HUES64 (cell line): ENCODE measurements around the gene NETO1.

ENCODE experiments used
- H3K27ac ChIP-seq: 2 replicates; pipeline ENCODE4 v1.7.0; 2013; ENCODE audit warnings: low read depth, low read length, inconsistent platforms
- H3K27me3 ChIP-seq: 2 replicates; pipeline ENCODE4 v1.6.1; 2013; ENCODE audit warnings: mild to moderate bottlenecking, low read length; ENCODE audit not compliant: insufficient read depth
- H3K36me3 ChIP-seq: 2 replicates; pipeline ENCODE4 v1.6.1; 2013; ENCODE audit warnings: mild to moderate bottlenecking, low read length; ENCODE audit not compliant: insufficient read depth
- H3K4me1 ChIP-seq: 2 replicates; pipeline ENCODE4 v1.6.1; 2013; ENCODE audit warnings: mild to moderate bottlenecking, low read length, moderate library complexity; ENCODE audit not compliant: insufficient read depth
- H3K4me3 ChIP-seq: 2 replicates; pipeline ENCODE4 v1.5.1; 2013; ENCODE audit warnings: mild to moderate bottlenecking, low read length, moderate library complexity
- H3K9ac ChIP-seq: 2 replicates; pipeline ENCODE4 v1.6.1; 2013; ENCODE audit warnings: mild to moderate bottlenecking, low read depth, low read length
- H3K9me3 ChIP-seq: 2 replicates; pipeline ENCODE4 v1.6.1; 2013; ENCODE audit warnings: low read depth, low read length; ENCODE audit not compliant: insufficient read depth
- WGBS: fragments of 150-250, 120-280 bp; methylation state at CpG from one replicate; pipeline ENCODE4 v1.1.7; 2013; ENCODE audit warnings: missing lambda C conversion rate; 5-methylcytosine and 5-hydroxymethylcytosine counted together

Gene NETO1

DNA sequence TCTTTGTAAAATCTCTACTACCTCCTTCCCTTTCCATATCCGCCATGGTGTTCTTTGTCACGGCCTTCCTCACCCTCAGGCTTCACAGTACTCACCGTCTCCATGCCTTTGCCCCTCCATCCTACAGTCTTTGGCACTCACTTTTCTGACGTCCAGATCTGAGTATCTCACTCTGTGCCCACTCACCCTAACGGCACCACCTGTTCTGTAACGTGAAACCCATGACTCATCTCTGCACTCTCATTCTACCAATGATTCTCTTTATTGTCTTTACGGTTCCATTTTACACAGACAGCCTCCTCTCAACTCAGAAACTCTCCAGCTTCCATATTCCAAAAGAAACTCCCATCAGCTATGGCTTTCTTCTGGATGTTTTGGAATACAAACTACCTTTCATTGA is 56.7 kb downstream of the NETO1 start:
- Histone ChIP-seq H3K36me3 (no peaks in the 10 kb centered on the region), H3K4me1 (no peaks in the 10 kb centered on the region), H3K4me3 (no peak overlapping the region), H3K9ac (no peak overlapping the region), H3K27me3 (no peaks in the 10 kb centered on the region), H3K9me3 (no peaks in the 10 kb centered on the region), H3K27ac (no peak overlapping the region)
- WGBS: 83% methylated on average over 7 of the region's 7 CpGs

GRCh38 chr18:72808680-72809079 is 59.1 kb downstream of the NETO1 start:
- 93% methylated on average over 2 of the region's 2 CpGs for WGBS
- no peak overlapping the region for H3K4me3 ChIP-seq
- no peaks in the 10 kb centered on the region for H3K4me1 ChIP-seq
- H3K9me3 ChIP-seq: no peaks in the 10 kb centered on the region
- H3K36me3 ChIP-seq: no peaks in the 10 kb centered on the region
- H3K27me3 ChIP-seq: no peaks in the 10 kb centered on the region
- no peak overlapping the region for H3K27ac ChIP-seq
- H3K9ac ChIP-seq: no peak overlapping the region

DNA sequence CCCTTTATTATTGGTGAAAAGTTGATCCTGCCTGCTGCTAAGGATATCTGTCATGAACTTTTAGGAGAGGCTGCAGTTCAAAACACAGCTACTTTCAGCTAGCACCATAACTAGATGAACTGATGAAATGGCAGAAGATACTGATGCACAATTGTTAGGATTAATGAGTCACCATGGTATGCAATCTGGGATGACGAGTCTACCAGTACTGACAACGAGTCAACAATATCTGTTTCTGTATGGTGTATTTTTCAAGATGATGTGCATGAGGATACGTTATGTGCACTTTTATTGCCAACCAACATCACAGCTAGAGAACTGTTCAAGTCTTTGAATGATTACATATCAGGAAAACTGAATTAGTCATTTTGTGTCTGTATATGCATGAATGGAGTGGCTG is 68.7 kb downstream of the NETO1 start:
- WGBS: 96% methylated on average over 3 of the region's 3 CpGs
- H3K27ac ChIP-seq: no peak overlapping the region
- no peaks in the 10 kb centered on the region for H3K36me3 ChIP-seq

GRCh38 chr18:72783530-72783929 is 84.3 kb downstream of the NETO1 start:
- Histone ChIP-seq H3K4me1 (no peaks in the 10 kb centered on the region), H3K27me3 (no peaks in the 10 kb centered on the region), H3K9me3 (no peaks in the 10 kb centered on the region), H3K27ac (no peak overlapping the region), H3K4me3 (no peak overlapping the region), H3K36me3 (no peaks in the 10 kb centered on the region), H3K9ac (no peak overlapping the region)
- WGBS: 93% methylated on average over 9 of the region's 9 CpGs

More for the DNA sequence above, 68.7 kb downstream of the NETO1 start:
- Histone ChIP-seq H3K27me3 (no peaks in the 10 kb centered on the region), H3K4me1 (peaks cover 7% of the 10 kb centered on the region; the same call in 1 of the 2 replicates), H3K9me3 (no peaks in the 10 kb centered on the region), H3K9ac (no peak overlapping the region), H3K4me3 (no peak overlapping the region)

- H3K4me3 ChIP-seq: no peak overlapping the region
- no peaks in the 10 kb centered on the region for H3K4me1 ChIP-seq
- WGBS: 92% methylated on average over 2 of the region's 2 CpGs
- no peaks in the 10 kb centered on the region for H3K27me3 ChIP-seq
- no peak overlapping the region for H3K27ac ChIP-seq
- H3K9ac ChIP-seq: no peak overlapping the region
- no peaks in the 10 kb centered on the region for H3K9me3 ChIP-seq
- no peaks in the 10 kb centered on the region for H3K36me3 ChIP-seq
These were observed 92.9 kb downstream of the NETO1 start for GRCh38 chr18:72774914-72775313.

GRCh38 chr18:72772916-72773315 is 94.9 kb downstream of the NETO1 start:
- no peaks in the 10 kb centered on the region for H3K36me3 ChIP-seq
- no peak overlapping the region for H3K27ac ChIP-seq
- no peaks in the 10 kb centered on the region for H3K27me3 ChIP-seq
- no peak overlapping the region for H3K4me3 ChIP-seq
- H3K9me3 ChIP-seq: no peaks in the 10 kb centered on the region
- H3K9ac ChIP-seq: no peak overlapping the region
- no peaks in the 10 kb centered on the region for H3K4me1 ChIP-seq

- H3K36me3 ChIP-seq: no peaks in the 10 kb centered on the region
- H3K4me1 ChIP-seq: no peaks in the 10 kb centered on the region
- no peaks in the 10 kb centered on the region for H3K9me3 ChIP-seq
- H3K4me3 ChIP-seq: no peak overlapping the region
- no peaks in the 10 kb centered on the region for H3K27me3 ChIP-seq
- 88% methylated on average over 8 of the region's 8 CpGs for WGBS
- no peak overlapping the region for H3K27ac ChIP-seq
- H3K9ac ChIP-seq: no peak overlapping the region
These were observed 99.0 kb downstream of the NETO1 start for GRCh38 chr18:72768681-72769229.

DNA sequence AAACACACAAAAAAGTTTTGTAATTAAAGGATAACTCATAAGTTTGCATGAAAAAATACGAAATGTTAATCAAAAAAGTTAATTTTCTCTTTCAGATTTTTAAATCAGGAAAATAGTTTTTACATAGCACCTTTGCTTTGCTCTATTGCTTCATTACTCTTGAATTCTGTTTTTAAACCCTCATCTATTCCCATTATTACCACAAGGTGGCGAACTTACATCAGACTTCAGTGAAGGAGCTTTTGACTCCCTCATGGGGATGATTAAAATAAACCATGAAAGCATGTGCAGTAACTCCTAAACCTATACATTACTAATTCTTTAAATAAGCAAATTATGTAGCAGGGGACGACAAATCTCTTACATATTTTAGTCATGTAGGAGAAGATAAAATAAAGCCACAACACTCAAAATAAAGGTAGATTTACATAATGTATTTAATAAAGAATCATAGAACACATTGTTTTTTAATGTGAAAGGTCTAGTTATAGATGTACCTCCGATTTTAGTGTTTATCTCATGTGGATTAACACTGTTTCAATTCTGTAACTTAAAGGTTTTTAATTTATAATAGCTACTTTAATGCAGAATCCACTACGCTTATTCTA is 105.2 kb downstream of the NETO1 start:
- Histone ChIP-seq H3K4me3 (no peak overlapping the region), H3K9me3 (no peaks in the 10 kb centered on the region), H3K4me1 (no peaks in the 10 kb centered on the region), H3K27ac (no peak overlapping the region), H3K27me3 (no peaks in the 10 kb centered on the region), H3K9ac (no peak overlapping the region), H3K36me3 (no peaks in the 10 kb centered on the region)
- 0% methylated on average over 1 of the region's 5 CpGs for WGBS

DNA sequence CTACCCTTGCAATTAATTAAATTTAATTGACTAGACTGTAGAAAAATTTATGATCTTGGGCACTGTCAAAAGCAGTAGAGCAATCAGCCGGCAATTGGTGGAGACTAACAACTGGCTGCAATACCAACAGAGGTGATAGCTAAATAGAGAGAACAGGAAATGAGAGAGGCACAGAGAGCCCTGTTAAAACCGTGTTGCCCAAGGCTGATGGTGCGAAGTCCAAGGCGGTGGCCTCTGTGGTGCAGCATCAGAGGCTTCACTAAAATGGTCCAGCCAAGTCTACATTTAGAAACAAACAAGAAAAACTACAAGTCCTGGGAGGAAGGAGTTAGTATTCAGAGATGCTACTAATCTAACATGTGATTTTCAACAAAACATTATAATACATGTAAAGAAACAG is 115.6 kb downstream of the NETO1 start:
- Histone ChIP-seq H3K4me3 (no peak overlapping the region), H3K36me3 (no peaks in the 10 kb centered on the region), H3K9me3 (no peaks in the 10 kb centered on the region), H3K27me3 (no peaks in the 10 kb centered on the region), H3K27ac (no peak overlapping the region), H3K4me1 (no peaks in the 10 kb centered on the region), H3K9ac (no peak overlapping the region)
- WGBS: 95% methylated on average over 4 of the region's 4 CpGs

GRCh38 chr18:72742002-72742401 is 125.8 kb downstream of the NETO1 start:
- no peak overlapping the region for H3K4me3 ChIP-seq
- 90% methylated on average over 1 of the region's 1 CpG for WGBS
- no peak overlapping the region for H3K27ac ChIP-seq
- peaks cover 12% of the 10 kb centered on the region for H3K4me1 ChIP-seq
- H3K9me3 ChIP-seq: no peaks in the 10 kb centered on the region
- no peak overlapping the region for H3K9ac ChIP-seq
- no peaks in the 10 kb centered on the region for H3K36me3 ChIP-seq
- H3K27me3 ChIP-seq: no peaks in the 10 kb centered on the region

- H3K9me3 ChIP-seq: no peaks in the 10 kb centered on the region
- no peak overlapping the region for H3K4me3 ChIP-seq
- no peak overlapping the region for H3K9ac ChIP-seq
- 88% methylated on average over 4 of the region's 4 CpGs for WGBS
- no peaks in the 10 kb centered on the region for H3K36me3 ChIP-seq
- H3K27me3 ChIP-seq: no peaks in the 10 kb centered on the region
- H3K4me1 ChIP-seq: peaks cover 12% of the 10 kb centered on the region
- no peak overlapping the region for H3K27ac ChIP-seq
These were observed 129.7 kb downstream of the NETO1 start for GRCh38 chr18:72738136-72738535.

- Histone ChIP-seq H3K36me3 (no peaks in the 10 kb centered on the region), H3K27ac (no peak overlapping the region), H3K9ac (no peak overlapping the region), H3K9me3 (no peaks in the 10 kb centered on the region), H3K4me3 (no peak overlapping the region), H3K4me1 (no peaks in the 10 kb centered on the region), H3K27me3 (no peaks in the 10 kb centered on the region)
- WGBS: 96% methylated on average over 6 of the region's 6 CpGs
These were observed 140.0 kb downstream of the NETO1 start for GRCh38 chr18:72727776-72728175.
